Neutrophil (primary cell): ENCODE results near the gene DDI1.

Experiments used
- H3K27ac ChIP-seq: fragments of 200-600 bp; sonication (generic); 2 replicates; pipeline ENCODE4 v1.5.1; 2016; ENCODE audit warnings: mild to moderate bottlenecking, moderate library complexity
- H3K27me3 ChIP-seq: fragments of 200-600 bp; sonication (generic); 2 replicates; pipeline ENCODE4 v1.6.0; 2016; ENCODE audit warnings: mild to moderate bottlenecking
- H3K36me3 ChIP-seq: fragments of 200-600 bp; sonication (generic); 2 replicates; pipeline ENCODE4 v1.5.1; 2017
- H3K4me1 ChIP-seq, 2 experiments: fragments of 200-600 bp in 1 of 2; sonication (generic) in 1 of 2; 1 replicate in 1 of 2; 2 replicates in 1 of 2; pipeline versions ENCODE4 v1.5.1 to v1.6.1; 2013 to 2016; ENCODE audit warnings: low read depth in 1 of 2, low read length in 1 of 2, mild to moderate bottlenecking in 1 of 2, moderate library complexity in 1 of 2; ENCODE audit not compliant: control insufficient read depth in 1 of 2, insufficient read depth in 1 of 2
- H3K4me3 ChIP-seq, 2 experiments: fragments of 200-600 bp in 1 of 2; sonication (generic) in 1 of 2; 1 replicate in 1 of 2; 2 replicates in 1 of 2; pipeline ENCODE4 v1.5.1; 2013 to 2016; ENCODE audit warnings: low read depth in 1 of 2, low read length in 1 of 2, mild to moderate bottlenecking in 1 of 2, moderate library complexity in 1 of 2
- H3K9me3 ChIP-seq: fragments of 200-600 bp; sonication (generic); 2 replicates; pipeline ENCODE4 v1.5.1; 2016
- CTCF ChIP-seq: fragments of 200-600 bp; sonication (generic); IDR thresholded peaks from 2 replicates; pipeline ENCODE4 v1.5.1; 2016; ENCODE audit warnings: antibody characterized with exemption

The DDI1 gene

GRCh38 chr11:104076455-104076854, 40.0 kb downstream of the DDI1 start:
- H3K9me3 ChIP-seq = no peaks in the 10 kb centered on the region
- peaks cover 17 to 19% of the 10 kb centered on the region in 2 experiments for H3K4me1 ChIP-seq
- no peaks in the 10 kb centered on the region for H3K27me3 ChIP-seq
- H3K36me3 ChIP-seq = no peaks in the 10 kb centered on the region
- H3K27ac ChIP-seq = no peak overlapping the region
- H3K4me3 ChIP-seq = no peak overlapping the region
- no peak for TF ChIP-seq CTCF

DNA sequence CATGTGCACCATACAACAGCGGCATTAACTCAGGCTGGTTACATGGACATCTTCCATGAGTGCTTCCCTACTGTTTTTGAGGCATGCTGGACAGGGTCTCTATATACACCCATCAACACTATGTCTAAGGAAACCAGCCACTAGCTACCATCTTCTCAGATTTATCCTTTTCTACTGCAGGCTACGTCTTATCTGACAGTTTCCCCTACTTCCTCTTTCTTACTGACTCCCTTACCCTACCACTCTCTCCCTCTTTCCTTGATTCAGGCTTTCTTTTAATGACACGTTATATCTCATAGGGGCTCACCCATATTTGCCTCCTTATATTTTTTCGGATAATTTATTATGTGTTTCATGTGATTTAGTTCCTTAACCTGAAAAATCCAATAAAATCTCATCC, 41.8 kb downstream of the DDI1 start:
- TF ChIP-seq CTCF = no peak

GRCh38 chr11:104078995-104079394, 42.6 kb downstream of the DDI1 start:
- H3K27me3 ChIP-seq = no peaks in the 10 kb centered on the region

More for the DNA sequence above, 41.8 kb downstream of the DDI1 start:
- Histone ChIP-seq H3K4me3 (no peak overlapping the region), H3K4me1 (peaks cover 17 to 19% of the 10 kb centered on the region in 2 experiments), H3K27me3 (no peaks in the 10 kb centered on the region), H3K9me3 (no peaks in the 10 kb centered on the region), H3K36me3 (no peaks in the 10 kb centered on the region), H3K27ac (no peak overlapping the region)

DNA sequence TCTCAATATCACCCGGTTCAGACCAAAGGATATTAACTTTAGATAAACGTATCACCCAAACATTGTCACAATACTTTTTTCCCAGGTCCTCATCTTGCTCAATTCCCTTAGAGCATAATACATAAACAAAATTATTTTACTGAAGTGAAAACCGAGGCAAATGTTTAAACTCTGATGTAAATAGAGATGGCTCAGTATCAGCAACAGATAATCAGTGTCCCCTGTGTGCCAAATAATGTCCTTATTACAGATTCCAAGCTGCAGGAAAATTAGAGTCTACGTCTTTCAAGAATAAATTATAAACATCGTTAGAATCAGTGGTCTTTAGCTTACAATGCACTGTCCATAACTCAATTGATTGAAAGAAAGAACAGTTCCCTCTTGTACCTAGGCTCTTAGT, 50.2 kb downstream of the DDI1 start:
- Histone ChIP-seq H3K9me3 (no peaks in the 10 kb centered on the region), H3K27ac (no peak overlapping the region), H3K36me3 (no peaks in the 10 kb centered on the region), H3K27me3 (no peaks in the 10 kb centered on the region), H3K4me3 (no peak overlapping the region), H3K4me1 (no peaks in the 10 kb centered on the region)
- TF ChIP-seq CTCF = no peak

More at GRCh38 chr11:104078995-104079394, 42.6 kb downstream of the DDI1 start:
- H3K9me3 ChIP-seq = no peaks in the 10 kb centered on the region
- H3K4me1 ChIP-seq = peaks cover 11 to 19% of the 10 kb centered on the region in 2 experiments
- H3K27ac ChIP-seq = no peak overlapping the region
- TF ChIP-seq CTCF = no peak
- H3K36me3 ChIP-seq = no peaks in the 10 kb centered on the region
- H3K4me3 ChIP-seq = no peak overlapping the region
